HepG2 (cell line): Measurements from ENCODE around the gene PCIF1. TPM values are rescaled to one million over a fixed set of nuclear protein-coding genes. Genes with fewer than 3 reads are reported as not detected.

Experiments
- ATF1 ChIP-seq: IDR thresholded peaks from 2 replicates; pipeline ENCODE4 v1.6.1; 2016; ENCODE audit warnings: mild to moderate bottlenecking, control low read depth
- CAMTA2 ChIP-seq: sonication (generic); formaldehyde crosslinking; IDR thresholded peaks from 2 replicates; pipeline ENCODE4 v1.4.0; 2020; ENCODE audit warnings: mild to moderate bottlenecking, missing genetic modification reagents, borderline replicate concordance
- DPF2 ChIP-seq: sonication (generic); formaldehyde crosslinking; IDR thresholded peaks from 2 replicates; pipeline ENCODE4 v1.4.0; 2020; ENCODE audit warnings: mild to moderate bottlenecking, low read depth, missing genetic modification reagents, borderline replicate concordance
- FOXC1 ChIP-seq: sonication (generic); formaldehyde crosslinking; IDR thresholded peaks from 2 replicates; pipeline ENCODE4 v1.8.0; 2022; ENCODE audit warnings: mild to moderate bottlenecking, missing genetic modification reagents, borderline replicate concordance
- FOXK1 ChIP-seq: sonication (generic); formaldehyde crosslinking; IDR thresholded peaks from 2 replicates; pipeline ENCODE4 v1.4.0; 2020; ENCODE audit warnings: low read depth, missing genetic modification reagents, borderline replicate concordance
- HNRNPH1 ChIP-seq: fragments of 200-400 bp; formaldehyde crosslinking; optimal IDR thresholded peaks from 2 replicates; pipeline ENCODE3; 2017; ENCODE audit warnings: mild to moderate bottlenecking, low read depth, low read length
- HNRNPK ChIP-seq: fragments of 200-400 bp; formaldehyde crosslinking; IDR thresholded peaks from 2 replicates; pipeline ENCODE4 v1.6.1; 2018; ENCODE audit warnings: low read length, low read depth, moderate library complexity, mild to moderate bottlenecking; ENCODE audit not compliant: poor library complexity, severe bottlenecking
- KLF6 ChIP-seq: IDR thresholded peaks from 2 replicates; pipeline ENCODE4 v1.8.0; 2016; ENCODE audit warnings: missing biosample characterization, missing genetic modification reagents
- MAFF ChIP-seq: IDR thresholded peaks from 2 replicates; pipeline ENCODE4 v1.6.1; 2011; ENCODE audit warnings: low read depth, low read length, improper control_type of control experiment
- MYC ChIP-seq: sonication (generic); formaldehyde crosslinking; IDR thresholded peaks from 2 replicates; pipeline ENCODE4 v1.9.0; 2021; ENCODE audit warnings: missing genetic modification reagents, borderline replicate concordance
- NAIF1 ChIP-seq: sonication (generic); formaldehyde crosslinking; IDR thresholded peaks from 2 replicates; pipeline ENCODE4 v1.5.0; 2020; ENCODE audit warnings: mild to moderate bottlenecking, missing genetic modification reagents, borderline replicate concordance
- SIX1 ChIP-seq: sonication (generic); formaldehyde crosslinking; IDR thresholded peaks from 2 replicates; pipeline ENCODE4 v1.4.0; 2020; ENCODE audit warnings: missing genetic modification reagents, borderline replicate concordance
- SOX5 ChIP-seq: IDR thresholded peaks from 2 replicates; pipeline ENCODE4 v1.6.1; 2016; ENCODE audit warnings: borderline replicate concordance
- TAF1 ChIP-seq: sonication (generic); formaldehyde crosslinking; IDR thresholded peaks from 2 replicates; pipeline ENCODE4 v1.4.0; 2020; ENCODE audit warnings: missing genetic modification reagents
- ZKSCAN5 ChIP-seq: sonication (generic); formaldehyde crosslinking; IDR thresholded peaks from 2 replicates; pipeline ENCODE4 v1.5.1; 2020; ENCODE audit warnings: mild to moderate bottlenecking, missing genetic modification reagents
- ZNF232 ChIP-seq: sonication (generic); formaldehyde crosslinking; IDR thresholded peaks from 2 replicates; pipeline ENCODE4 v1.4.0; 2020; ENCODE audit warnings: missing genetic modification reagents, borderline replicate concordance
- ZNF234 ChIP-seq: sonication (generic); formaldehyde crosslinking; conservative IDR thresholded peaks from 2 replicates; pipeline ENCODE4 v1.5.1; 2020; ENCODE audit warnings: mild to moderate bottlenecking, missing genetic modification reagents
- ZNF7 ChIP-seq: IDR thresholded peaks from 2 replicates; pipeline ENCODE4 v1.6.1; 2016; ENCODE audit warnings: missing biosample characterization, missing genetic modification reagents
- polyA plus RNA-seq, 8 experiments: library from polyadenylated mRNA; depleted of rRNA in 3 of 8; stranded (reverse) in 7 of 8; unstranded in 1 of 8; fragments of >200 nt; fragmentation: Illumina TruSeq in 4 of 8; extraction: Trizol in 4 of 8; gene quantifications; 2 replicates each; pipeline versions ENCODE4 v1.2.1 to v1.2.3, GENCODE V29; 2011 to 2016; ENCODE audit warnings: low read depth in 4 of 8, missing spikeins in 1 of 8, mixed read lengths in 1 of 8; ENCODE audit not compliant: insufficient read depth in 1 of 8
- total RNA-seq, 5 experiments: library from RNA; depleted of rRNA; stranded (reverse); fragments of >200 nt; fragmentation: Illumina TruSeq; extraction: Trizol; gene quantifications; 2 replicates each; pipeline ENCODE4 v1.2.3, GENCODE V29; 2016; ENCODE audit warnings: low read depth in 1 of 5
- TF ChIP-seq, protein P1 (sequence below): sonication (generic); formaldehyde crosslinking; IDR thresholded peaks from 2 replicates; pipeline ENCODE4 v1.5.0; 2020; ENCODE audit warnings: missing genetic modification reagents, mild to moderate bottlenecking, borderline replicate concordance
- TF ChIP-seq, protein P2 (sequence below): sonication (generic); formaldehyde crosslinking; IDR thresholded peaks from 2 replicates; pipeline ENCODE4 v1.4.0; 2020; ENCODE audit warnings: low read depth, mild to moderate bottlenecking, missing genetic modification reagents
- TF ChIP-seq, protein P3 (sequence below): sonication (generic); formaldehyde crosslinking; conservative IDR thresholded peaks from 2 replicates; pipeline ENCODE4 v1.4.0; 2020; ENCODE audit warnings: mild to moderate bottlenecking, missing genetic modification reagents, moderate library complexity

Gene PCIF1
- total and polyA plus RNA-seq, 2 of the 13 experiments (the other 11 are each of a cell fraction or from before 2014, with no cell fraction given) = 20.9 to 24.4 TPM

DNA sequence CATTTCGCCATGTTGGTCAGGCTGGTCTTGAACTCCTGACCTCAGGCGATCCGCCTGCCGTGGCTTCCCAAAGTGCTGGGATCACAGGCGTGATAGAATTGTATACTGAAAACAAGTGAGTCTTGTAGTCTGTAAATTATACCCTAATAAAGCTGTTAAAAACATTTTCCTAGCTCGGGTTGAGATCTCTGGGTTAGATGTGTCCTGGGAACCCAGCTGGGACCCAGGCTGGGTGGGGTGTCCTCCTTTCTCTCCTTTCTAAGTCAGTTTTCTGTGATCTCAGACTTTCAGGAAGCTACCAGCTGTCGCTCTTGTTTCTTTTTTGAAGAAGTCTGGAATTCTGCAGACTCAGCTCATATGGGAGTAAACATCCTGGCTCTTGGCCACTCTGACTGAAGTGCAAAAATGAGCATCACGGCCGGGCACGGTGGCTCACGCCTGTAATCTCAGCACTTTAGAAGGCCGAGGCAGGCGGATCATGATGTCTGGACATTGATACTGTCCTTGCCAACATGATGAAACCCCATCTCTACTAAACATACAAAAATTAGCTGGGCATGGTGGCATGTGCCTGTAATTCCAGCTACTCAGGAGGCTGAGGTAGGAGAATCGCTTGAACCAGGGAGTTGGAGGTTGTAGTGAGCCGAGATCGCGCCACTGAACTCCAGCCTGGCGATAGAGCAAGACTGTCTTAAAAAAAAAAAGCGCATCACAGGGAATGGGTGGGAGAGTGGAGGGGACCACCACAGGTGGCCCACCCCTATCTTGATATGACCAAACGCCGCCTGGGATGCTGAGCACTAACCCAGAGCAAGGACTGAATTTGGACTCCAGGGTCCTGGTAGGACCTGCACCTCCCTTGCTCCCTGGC, 9.9 kb upstream of the PCIF1 start (continued):
- TF ChIP-seq SIX1 (CRISPR knock-in tag) (no peak), FOXC1 (CRISPR knock-in tag) (no peak), NAIF1 (CRISPR knock-in tag) (no peak), KLF6 (CRISPR knock-in tag) (no peak), ATF1 (CRISPR knock-in tag) (no peak), HNRNPH1 (no peak), MYC (CRISPR knock-in tag) (no peak), TAF1 (CRISPR knock-in tag) (no peak), ZNF7 (CRISPR knock-in tag) (no peak), SOX5 (no peak), ZNF234 (no peak), ZKSCAN5 (no peak), FOXK1 (CRISPR knock-in tag) (peak; percentile 94), HNRNPK (no peak), DPF2 (CRISPR knock-in tag) (no peak), ZNF232 (no peak), MAFF (peak; percentile 99), CAMTA2 (no peak)
- TF ChIP-seq, protein P1, sequence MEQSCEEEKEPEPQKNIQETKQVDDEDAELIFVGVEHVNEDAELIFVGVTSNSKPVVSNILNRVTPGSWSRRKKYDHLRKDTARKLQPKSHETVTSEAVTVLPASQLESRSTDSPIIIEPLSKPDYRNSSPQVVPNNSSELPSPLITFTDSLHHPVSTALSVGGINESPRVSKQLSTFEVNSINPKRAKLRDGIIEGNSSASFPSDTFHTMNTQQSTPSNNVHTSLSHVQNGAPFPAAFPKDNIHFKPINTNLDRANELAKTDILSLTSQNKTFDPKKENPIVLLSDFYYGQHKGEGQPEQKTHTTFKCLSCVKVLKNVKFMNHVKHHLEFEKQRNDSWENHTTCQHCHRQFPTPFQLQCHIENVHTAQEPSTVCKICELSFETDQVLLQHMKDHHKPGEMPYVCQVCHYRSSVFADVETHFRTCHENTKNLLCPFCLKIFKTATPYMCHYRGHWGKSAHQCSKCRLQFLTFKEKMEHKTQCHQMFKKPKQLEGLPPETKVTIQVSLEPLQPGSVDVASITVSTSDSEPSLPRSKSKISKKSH (CRISPR knock-in tag) = 0 out of 2 replicates have a peak, but pooled peaks have one; percentile 70
- TF ChIP-seq, protein P2, sequence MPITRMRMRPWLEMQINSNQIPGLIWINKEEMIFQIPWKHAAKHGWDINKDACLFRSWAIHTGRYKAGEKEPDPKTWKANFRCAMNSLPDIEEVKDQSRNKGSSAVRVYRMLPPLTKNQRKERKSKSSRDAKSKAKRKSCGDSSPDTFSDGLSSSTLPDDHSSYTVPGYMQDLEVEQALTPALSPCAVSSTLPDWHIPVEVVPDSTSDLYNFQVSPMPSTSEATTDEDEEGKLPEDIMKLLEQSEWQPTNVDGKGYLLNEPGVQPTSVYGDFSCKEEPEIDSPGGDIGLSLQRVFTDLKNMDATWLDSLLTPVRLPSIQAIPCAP (CRISPR knock-in tag) = no peak
- TF ChIP-seq, protein P3, sequence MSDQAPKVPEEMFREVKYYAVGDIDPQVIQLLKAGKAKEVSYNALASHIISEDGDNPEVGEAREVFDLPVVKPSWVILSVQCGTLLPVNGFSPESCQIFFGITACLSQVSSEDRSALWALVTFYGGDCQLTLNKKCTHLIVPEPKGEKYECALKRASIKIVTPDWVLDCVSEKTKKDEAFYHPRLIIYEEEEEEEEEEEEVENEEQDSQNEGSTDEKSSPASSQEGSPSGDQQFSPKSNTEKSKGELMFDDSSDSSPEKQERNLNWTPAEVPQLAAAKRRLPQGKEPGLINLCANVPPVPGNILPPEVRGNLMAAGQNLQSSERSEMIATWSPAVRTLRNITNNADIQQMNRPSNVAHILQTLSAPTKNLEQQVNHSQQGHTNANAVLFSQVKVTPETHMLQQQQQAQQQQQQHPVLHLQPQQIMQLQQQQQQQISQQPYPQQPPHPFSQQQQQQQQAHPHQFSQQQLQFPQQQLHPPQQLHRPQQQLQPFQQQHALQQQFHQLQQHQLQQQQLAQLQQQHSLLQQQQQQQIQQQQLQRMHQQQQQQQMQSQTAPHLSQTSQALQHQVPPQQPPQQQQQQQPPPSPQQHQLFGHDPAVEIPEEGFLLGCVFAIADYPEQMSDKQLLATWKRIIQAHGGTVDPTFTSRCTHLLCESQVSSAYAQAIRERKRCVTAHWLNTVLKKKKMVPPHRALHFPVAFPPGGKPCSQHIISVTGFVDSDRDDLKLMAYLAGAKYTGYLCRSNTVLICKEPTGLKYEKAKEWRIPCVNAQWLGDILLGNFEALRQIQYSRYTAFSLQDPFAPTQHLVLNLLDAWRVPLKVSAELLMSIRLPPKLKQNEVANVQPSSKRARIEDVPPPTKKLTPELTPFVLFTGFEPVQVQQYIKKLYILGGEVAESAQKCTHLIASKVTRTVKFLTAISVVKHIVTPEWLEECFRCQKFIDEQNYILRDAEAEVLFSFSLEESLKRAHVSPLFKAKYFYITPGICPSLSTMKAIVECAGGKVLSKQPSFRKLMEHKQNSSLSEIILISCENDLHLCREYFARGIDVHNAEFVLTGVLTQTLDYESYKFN (CRISPR knock-in tag) = peak; percentile 60
